T47D (cell line): ENCODE measurements around the gene FCER1G.

Experiments used
- DNase-seq, 2 experiments: peaks; one replicate each; pipeline versions ENCODE4 v3.0.0 to v3.0.0-alpha.2; 2011 to 2012; ENCODE audit warnings: low read depth in 1 of 2, low spot score in 1 of 2
- JUND ChIP-seq: IDR thresholded peaks from 2 replicates; pipeline ENCODE4 v1.6.1; 2012; ENCODE audit warnings: low read depth
- in situ Hi-C: cut with HindIII; loops from 2 replicates; pipeline ENCODE4 v1.10.0; 2016; ENCODE audit warnings: low sequenced_read_pairs, low pct_unique_long_range_greater_than_20kb

The FCER1G gene

DNA sequence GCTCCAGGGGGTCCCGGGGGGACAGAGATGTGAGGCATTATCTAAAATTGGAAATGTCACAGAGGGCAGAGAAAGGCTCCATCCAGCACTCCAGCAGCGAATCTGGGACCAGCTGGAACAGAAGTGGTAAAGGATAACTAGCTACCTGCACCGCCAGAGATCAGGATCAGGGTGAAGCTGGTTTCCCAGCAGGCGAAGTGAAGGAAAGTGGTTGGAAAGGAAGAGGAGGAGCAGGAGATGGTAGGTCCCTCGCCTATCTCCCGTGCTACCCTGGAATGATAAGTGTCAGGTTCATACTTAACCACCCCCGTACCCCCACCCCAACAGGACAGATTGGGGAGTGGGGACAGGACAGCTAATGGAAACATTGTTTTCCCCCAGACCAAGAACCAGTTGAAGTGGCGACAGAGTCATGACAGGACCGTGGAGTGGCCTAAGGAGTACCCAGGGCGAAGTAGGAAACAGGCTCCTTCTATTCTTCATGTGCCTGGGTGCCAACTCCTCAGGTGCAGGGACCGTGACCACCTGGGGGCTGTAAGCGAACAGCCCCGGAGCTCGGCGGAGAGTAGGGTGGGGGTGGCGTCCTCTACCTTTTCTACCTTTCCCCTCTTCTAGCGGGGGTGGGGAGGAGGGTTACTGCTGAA, 38.5 kb upstream of the FCER1G start:
- DNase-seq, result no peak
- in situ Hi-C loops, result no loop called here

DNA sequence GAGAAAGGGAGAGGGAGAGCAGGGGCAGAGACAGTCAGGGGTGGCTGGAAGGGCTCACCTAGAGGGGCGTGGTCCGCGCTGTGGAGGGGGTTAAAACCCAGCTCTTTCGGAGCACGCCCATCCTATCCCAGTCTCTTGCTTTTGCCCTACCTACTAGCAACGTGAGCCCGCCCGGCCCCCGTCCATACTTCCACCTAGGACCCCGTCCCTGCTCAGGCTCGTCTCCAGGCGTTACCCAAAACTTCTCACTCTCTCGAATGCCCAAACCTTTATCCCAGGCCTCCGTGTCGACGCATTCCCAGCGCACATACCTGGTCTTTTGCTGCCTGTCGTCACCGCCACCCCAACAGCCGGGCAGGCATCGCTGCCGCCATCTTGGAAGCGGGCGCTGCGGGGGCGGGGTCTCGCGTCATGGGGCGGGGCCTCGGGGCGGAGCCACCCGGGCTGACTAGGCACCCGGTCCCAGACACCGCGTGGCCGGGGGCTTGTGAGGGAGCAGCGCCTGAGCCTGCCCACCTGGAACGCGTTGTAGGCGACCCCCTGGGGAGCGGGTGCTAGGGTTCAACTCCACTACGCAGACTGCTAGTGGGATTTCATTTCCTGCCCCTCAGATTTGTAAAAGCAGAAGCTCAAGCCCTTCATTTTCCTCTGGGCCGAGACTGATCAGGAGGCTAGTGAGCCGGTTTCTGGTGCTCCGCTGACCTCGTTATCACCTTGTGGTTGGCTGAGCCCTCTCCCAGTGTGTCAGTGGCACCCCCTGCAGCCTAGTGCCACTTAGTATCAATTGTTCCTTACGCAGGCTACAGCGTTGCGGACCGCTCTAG, 37.8 kb upstream of the FCER1G start, which contains the start of gene B4GALT3:
B4GALT3 (minus strand) TSS at position 396 of the 824 bp plus-strand sequence. CDS start 1,447 bp downstream, outside the sequence.
- in situ Hi-C loops, result no loop called here
- no peak for TF ChIP-seq JUND
- DNase-seq, result peak; percentile 83 to 90

More for the DNA sequence above, 38.5 kb upstream of the FCER1G start:
- no peak for TF ChIP-seq JUND

DNA sequence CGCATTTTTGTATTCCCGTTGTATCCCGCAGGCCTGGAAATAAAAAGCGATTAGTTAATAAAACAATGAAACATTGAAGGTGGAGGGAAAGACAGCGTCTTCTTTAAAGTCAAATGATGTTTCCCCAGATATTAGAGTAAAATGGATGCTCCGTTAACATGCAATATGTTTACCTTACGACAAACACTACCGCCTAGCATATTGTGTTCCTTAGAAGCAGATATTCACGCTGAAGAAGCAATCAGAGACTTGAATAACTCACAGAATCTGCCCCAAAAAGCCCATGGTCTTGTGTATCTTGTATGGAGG, 37.2 kb upstream of the FCER1G start:
- TF ChIP-seq JUND, result no peak
- DNase-seq, result no peak
- in situ Hi-C loops, result no loop called here

DNA sequence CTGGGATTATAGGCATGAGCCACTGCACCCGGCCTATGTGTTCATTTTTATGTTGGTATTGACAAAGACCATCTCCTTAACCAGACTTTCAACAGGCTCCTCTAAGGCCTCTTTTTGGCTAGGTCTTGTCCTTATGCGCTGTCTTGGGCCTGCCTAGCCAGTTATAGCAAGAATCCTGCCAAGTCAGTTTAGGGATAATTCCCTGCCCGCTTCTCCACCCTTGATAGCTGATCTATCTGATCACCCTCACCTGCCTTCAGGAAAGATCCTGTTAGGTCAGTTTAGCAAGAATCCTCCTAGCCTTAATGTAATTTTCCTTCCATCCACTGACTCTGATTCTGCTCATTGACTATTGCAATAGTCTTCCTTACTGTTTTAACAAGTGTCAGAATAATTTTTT, 35.4 kb upstream of the FCER1G start:
- DNase-seq, result peak in 1 of 2 experiments; percentile 72
- in situ Hi-C loops, result no loop called here
- no peak for TF ChIP-seq JUND

DNA sequence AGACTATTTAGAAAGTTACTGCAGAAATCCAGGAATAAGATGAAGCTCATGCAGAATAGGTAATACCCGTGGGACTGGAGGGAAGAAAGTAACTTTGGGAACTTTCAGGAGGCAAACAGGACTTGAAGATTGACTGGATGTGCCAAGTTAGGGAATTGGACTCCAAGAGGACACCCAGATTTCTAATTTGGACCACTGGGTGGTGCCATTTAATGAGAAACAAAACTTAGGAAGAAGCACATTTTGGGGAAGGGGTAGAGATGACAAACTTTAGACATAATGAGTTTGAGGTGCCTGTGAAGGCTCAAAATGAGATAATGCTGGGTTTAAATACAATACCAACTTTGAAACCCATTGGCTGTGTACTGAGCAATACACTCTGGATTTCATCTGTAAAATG, 34.5 kb upstream of the FCER1G start:
- in situ Hi-C loops, result no loop called here
- DNase-seq, result peak in 1 of 2 experiments; percentile 56
- no peak for TF ChIP-seq JUND

DNA sequence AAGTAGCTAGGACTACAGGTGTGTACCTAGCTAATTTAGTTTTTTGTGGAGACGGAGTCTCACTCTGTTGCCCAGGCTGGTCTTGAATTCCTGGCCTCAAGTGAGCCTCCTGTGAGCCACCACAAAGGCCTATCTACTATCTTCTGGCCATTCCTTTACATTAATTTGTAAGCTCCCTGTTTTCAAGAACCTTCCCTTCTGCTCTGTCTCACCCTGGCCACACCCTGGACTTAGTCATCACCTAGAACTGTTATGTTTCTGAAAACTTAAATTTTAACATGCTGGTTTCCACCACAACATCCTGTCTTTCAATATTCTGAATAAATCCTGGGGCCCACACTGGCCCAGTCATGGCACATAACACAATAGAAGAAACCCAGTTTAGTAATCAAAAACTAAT, 32.9 kb upstream of the FCER1G start:
- TF ChIP-seq JUND, result no peak
- no peak for DNase-seq
- in situ Hi-C loops, result no loop called here

DNA sequence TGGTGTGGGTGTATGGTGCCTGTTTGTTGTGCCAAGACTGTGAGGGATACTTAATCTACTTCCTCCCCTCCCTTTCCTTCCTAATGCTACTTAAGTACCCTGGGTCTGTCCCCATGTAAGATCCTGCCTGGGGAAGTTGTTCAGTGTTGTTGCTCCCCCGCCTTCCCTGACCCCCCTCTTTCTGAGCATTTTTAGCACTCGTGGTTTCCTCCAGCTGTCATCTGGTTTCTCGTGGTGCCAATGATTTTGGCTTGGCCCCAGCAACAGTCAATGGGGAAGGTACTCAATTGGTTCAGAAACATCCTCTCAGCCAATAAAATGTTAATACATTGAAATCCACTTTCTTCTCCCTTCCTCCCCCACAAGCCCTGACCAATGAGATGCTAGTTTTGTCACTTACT, 29.8 kb upstream of the FCER1G start:
- TF ChIP-seq JUND, result no peak
- DNase-seq, result peak in 1 of 2 experiments; percentile 63
- in situ Hi-C loops, result no loop called here

DNA sequence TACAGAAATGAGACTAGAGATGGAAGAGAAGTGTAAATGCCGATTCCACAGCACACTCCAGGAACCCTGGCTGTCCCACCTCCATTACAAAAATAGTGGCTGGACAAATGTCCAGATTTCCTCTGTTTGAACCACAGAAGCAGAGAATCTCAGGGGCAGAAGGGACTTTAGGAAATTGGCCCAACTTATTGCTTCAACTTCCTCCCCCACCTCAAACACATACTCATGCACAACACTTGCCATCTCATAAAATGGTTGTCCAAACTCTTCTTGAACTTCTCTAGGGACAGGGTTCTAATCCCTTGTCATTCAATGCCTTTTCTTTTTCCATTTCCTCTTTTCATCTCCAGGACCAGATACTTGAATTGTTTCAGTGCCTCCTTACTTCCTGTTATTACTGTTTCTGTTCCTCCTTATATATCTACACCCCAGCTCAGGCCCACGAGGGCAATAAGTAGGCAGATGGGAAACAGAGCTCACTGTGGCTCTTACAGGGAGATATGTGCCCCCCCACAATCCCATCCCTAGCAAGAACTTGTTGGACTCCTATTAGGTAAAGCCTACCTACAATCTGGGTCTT, 29.3 kb upstream of the FCER1G start:
- TF ChIP-seq JUND, result no peak
- in situ Hi-C loops, result no loop called here
- DNase-seq, result no peak

DNA sequence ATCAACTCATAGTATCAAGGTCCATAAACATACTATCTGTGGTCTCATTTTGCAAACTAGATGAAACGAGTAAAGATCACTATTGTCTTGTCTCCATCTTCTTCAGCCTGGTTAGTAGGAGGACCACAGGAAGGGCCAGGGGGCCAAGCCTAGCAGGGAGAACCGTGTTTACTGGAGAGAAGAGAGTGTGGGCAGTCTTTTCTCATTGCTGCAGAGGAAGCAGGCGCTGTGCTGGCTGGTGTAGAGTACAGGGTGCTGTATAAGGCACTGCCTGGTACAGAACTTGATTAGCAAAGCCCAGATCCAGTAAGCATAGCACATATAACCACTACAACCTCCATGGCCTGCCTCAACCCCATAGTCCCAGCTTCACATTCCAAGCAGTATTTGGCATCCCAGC, 27.8 kb upstream of the FCER1G start:
- TF ChIP-seq JUND, result no peak
- DNase-seq, result no peak
- in situ Hi-C loops, result no loop called here

DNA sequence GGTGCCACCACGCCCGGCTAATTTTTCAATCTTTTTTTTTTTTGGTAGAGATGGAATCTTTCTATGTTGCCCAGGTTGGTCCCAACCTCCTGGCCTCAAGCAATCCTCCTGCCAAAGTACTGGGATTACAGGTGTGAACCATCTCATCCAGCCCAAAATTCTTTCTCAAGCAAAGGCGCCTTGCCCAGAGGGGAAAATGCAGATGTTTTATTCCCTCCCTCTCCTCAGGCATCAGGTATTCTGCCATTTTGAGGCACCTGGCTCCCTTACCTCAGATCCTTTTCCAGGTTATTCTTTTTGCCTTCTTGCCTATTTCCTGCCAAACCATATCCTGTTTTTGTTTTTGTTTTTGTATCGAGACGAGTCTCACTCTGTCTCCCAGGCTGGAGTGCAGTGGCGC, 26.7 kb upstream of the FCER1G start:
- in situ Hi-C loops, result no loop called here
- no peak for DNase-seq
- no peak for TF ChIP-seq JUND

DNA sequence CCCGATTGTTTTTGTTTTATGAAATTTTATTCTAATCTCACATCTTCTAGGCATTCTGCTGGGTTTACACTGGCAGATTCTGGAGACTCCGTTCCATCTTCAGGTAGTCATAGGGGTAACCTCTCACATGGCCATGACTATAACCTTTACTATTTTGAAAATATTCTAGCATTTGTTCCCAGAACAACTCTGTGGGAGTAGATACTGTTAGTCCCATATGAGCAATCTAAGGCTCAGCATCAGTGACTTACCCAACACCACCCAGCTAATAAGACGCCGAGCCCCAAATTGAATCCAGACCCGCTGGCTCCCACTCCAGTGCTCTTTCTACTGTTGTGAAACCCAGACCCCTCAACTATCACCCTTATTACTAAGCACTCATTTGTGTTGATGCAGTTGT, 26.1 kb upstream of the FCER1G start:
- DNase-seq, result no peak
- in situ Hi-C loops, result no loop called here
- TF ChIP-seq JUND, result no peak

DNA sequence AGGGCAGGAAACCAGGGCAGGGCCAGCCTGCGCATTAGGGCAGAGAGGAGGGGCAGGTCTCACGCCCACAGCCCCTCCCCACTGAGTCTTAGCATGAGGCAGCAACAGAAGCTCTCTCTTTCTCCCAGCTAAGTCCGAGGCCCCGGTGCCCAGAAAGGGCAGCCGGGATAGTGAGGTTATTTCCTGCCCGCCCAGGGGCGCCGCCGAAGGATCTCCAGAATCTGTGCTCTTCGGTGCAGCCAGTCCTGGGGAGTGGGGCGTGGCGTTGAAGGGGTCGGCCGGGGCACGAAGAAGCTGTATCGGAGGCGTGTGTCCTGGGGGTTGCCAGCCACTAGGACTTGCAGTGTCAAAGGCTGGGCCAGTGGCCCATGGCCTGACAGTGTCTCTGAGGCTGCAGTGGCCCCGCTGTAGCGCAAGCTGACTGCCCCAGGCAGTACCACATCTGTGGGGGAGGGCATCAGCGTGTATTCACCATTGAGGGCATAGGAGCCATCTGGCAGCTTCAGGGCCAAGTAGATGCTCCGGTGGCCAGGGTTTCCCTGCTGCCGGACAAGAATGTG, 24.1 kb upstream of the FCER1G start:
- TF ChIP-seq JUND, result no peak
- no peak for DNase-seq
- in situ Hi-C loops, result no loop called here

DNA sequence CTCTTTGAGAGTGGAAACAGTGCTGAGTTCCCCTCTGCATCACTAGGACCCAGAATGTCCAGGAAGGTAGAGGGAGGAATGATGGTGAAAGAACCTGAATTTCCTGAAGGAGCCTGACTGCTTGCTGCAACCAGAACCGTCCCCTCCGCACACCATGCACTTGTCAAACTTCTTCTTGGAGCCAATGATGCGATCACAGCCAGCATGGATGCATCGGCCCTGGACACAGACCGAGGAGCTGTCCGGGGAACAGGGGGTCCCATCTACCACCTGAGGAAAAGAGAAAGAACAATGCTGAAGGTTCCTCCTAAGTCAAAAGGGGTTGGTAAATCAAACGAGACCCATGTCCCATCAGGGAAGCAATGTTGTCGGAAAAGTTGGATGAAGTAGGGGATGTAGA, 23.1 kb upstream of the FCER1G start:
- in situ Hi-C loops, result no loop called here
- peak; percentile 41 to 45 for DNase-seq
- no peak for TF ChIP-seq JUND
